AG09319 (cell line): ENCODE data around the gene HAPSTR1.

Experiments
- DNase-seq: peaks from one replicate; pipeline ENCODE4 v3.0.0-alpha.2; 2010; ENCODE audit warnings: low read depth; ENCODE audit errors: extremely low read depth
- CTCF ChIP-seq: IDR thresholded peaks from 2 replicates; pipeline ENCODE4 v1.5.1; 2011; ENCODE audit warnings: low read depth, mild to moderate bottlenecking, inconsistent platforms, low read length, moderate library complexity

The HAPSTR1 gene

GRCh38 chr16:9115277-9115676 lies 23.8 kb downstream of the HAPSTR1 start:
- no peak for TF ChIP-seq CTCF
- DNase-seq, result no peak

GRCh38 chr16:9116141-9116540 lies 24.7 kb downstream of the HAPSTR1 start:
- TF ChIP-seq CTCF, result no peak
- DNase-seq, result no peak

GRCh38 chr16:9118170-9118569 lies 26.7 kb downstream of the HAPSTR1 start:
- TF ChIP-seq CTCF, result no peak
- DNase-seq, result no peak

DNA sequence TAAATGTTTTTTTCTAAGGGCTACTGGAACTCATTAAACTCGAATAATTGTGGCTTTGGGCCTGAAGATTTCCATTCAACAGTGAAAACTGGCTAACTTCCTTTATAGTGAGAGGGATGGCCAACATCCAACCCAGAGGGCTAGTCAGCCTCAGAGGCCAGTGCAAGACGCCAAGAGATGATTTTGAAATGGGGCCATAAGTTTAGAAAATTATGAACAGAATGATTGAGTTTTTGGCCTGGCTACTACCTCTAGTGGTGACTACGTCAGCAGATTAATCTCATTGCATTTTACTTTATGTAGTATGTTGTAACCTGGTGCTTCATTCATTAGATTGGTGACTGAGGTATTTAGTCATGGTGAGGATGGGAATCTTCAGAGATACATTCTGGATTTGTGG lies 28.4 kb downstream of the HAPSTR1 start:
- peak; percentile 88 for DNase-seq
- TF ChIP-seq CTCF, result peak; percentile 6

DNA sequence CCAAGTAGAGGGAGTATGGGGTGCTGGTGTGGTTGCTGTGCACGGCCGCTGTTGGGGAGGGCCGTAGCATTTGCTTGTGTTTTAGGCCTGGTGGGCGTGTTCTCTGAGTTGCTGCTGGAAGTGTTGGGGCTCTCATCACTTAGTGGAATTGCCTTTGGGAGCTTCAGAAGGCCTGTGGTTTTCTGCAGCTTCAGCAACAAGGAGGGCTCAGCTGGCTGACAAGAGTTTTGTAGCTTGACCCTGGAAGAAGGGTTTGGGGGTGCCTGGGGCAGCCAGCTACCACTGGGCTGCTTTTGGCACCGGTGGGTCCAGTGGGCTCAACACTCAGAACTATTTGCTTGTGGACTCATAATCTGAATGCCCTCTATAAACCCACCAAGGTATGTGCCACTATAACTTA lies 30.9 kb downstream of the HAPSTR1 start:
- TF ChIP-seq CTCF, result no peak
- no peak for DNase-seq

DNA sequence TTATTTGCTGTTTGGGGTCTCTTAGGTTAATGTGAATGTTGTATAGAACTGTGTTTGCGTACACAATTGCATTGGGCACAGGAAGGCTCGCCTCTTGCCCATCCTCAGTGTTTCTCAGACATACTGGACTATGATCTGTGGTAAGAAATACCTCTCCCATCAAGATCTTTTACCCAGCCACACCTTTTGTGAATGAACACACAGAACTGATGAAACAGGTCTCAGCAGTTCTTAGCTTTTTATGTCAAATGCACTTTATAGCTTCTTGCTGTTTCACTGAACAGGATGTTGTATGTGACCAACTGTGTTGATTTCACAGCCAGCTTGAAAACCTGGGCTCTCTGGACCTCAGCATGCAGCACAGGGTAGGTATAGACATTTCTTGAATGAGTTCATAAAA lies 31.5 kb downstream of the HAPSTR1 start:
- DNase-seq, result no peak
- no peak for TF ChIP-seq CTCF

DNA sequence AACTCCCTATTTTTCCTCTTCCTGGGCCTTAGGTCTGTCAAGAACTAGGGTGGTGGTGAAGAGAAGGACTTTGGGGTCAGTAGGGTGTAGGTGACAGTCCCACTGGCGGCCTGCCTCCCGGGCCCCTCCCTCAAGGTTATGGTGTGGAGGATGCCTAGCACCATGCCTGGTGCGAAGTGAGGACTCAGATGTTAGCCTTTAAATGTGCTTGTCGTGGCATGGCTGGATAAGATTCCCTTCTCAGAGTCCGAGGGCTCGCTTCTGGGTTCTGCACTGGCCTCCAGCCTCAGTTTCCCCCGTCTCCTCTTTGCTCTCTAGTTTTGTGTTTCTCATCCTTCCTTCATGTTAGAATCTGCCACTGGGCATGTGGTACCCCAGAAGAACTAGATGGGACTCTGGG lies 32.0 kb downstream of the HAPSTR1 start:
- TF ChIP-seq CTCF, result no peak
- DNase-seq, result no peak

DNA sequence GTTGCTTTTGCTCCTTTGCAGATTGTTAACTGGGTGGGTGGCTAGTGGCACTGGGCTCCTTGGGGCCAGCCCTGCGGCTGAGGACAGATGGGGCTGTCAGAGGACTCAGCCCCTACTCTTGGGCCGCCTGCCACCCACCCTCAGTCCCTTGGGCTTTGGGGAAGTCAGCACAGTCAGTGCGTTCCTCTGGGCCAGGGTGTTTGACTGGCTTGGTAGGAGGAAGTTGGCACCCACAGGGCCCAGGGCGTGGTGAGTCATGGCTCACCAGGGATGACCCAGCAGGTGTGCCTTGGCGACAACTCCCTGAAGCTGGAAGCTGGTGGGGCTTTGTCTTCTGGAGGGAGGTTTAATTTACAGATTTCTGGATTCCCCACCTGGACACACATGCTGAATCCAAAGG lies 32.4 kb downstream of the HAPSTR1 start:
- DNase-seq, result no peak

More for the DNA sequence above, 32.4 kb downstream of the HAPSTR1 start:
- no peak for TF ChIP-seq CTCF
